Tibial nerve (tissue), 4 donors: ENCODE data around the gene TNK2. TPM values are rescaled to one million over a fixed set of nuclear protein-coding genes. Genes with fewer than 3 reads are reported as not detected.
"Not testable (repeated sequence)": the region's sequence is repeated elsewhere in the genome, so short reads cannot be mapped to it uniquely, and the experiment has no call there.

Experiments used
- DNase-seq, 2 donors: peaks; one replicate each; pipeline ENCODE4 v3.0.0-alpha.2; 2019; ENCODE audit warnings: low spot score in 2 of 2
- H3K27ac ChIP-seq, 4 donors: fragments of 200-600 bp; sonication (generic) in 3 of 4; one replicate each; pipeline ENCODE4 v1.5.1; 2017 to 2019; ENCODE audit warnings: mild to moderate bottlenecking in 1 of 4
- H3K27me3 ChIP-seq, 2 donors: fragments of 200-600 bp; sonication (generic) in 1 of 2; one replicate each; pipeline versions ENCODE4 v1.5.1 to v1.6.0; 2017 to 2019
- H3K36me3 ChIP-seq, 3 donors: fragments of 200-600 bp; sonication (generic); one replicate each; pipeline ENCODE4 v1.5.1; 2018 to 2019
- H3K4me1 ChIP-seq, 4 donors: fragments of 200-600 bp; sonication (generic) in 3 of 4; one replicate each; pipeline ENCODE4 v1.5.1; 2017 to 2019
- H3K4me3 ChIP-seq, 4 donors: fragments of 200-600 bp; sonication (generic) in 3 of 4; one replicate each; pipeline ENCODE4 v1.5.1; 2017 to 2019; ENCODE audit warnings: mild to moderate bottlenecking in 1 of 4, moderate library complexity in 1 of 4
- H3K9me3 ChIP-seq, 4 donors: fragments of 200-600 bp; sonication (generic) in 3 of 4; one replicate each; pipeline ENCODE4 v1.5.1; 2017 to 2019
- EP300 ChIP-seq, 2 donors: sonication (generic); formaldehyde crosslinking; IDR thresholded peaks; one replicate each; pipeline ENCODE4 v1.6.1; 2017; ENCODE audit warnings: antibody characterized with exemption in 2 of 2, mild to moderate bottlenecking in 1 of 2
- POLR2A ChIP-seq, 2 donors: fragments of 450-650 bp; IDR thresholded peaks; one replicate each; pipeline ENCODE4 v1.6.1; 2017; ENCODE audit warnings: antibody characterized with exemption in 2 of 2, mild to moderate bottlenecking in 2 of 2, moderate library complexity in 2 of 2
- WGBS, 2 donors: methylation state at CpG; one replicate each; pipeline ENCODE4 v1.1.5; 2018; 5-methylcytosine and 5-hydroxymethylcytosine counted together
- total RNA-seq, 4 donors: library from RNA; depleted of rRNA; stranded (reverse); fragments of >200 nt; gene quantifications; one replicate each; pipeline ENCODE4 v1.1.0, GENCODE V29; 2016
- TF ChIP-seq, protein P1 (sequence below), 5 experiments: fragments of 200-600 bp in 3 of 5; fragments of 450-650 bp in 2 of 5; sonication (generic) in 3 of 5; IDR thresholded peaks; one replicate each; pipeline ENCODE4 v1.5.1; 2016 to 2019; ENCODE audit warnings: antibody characterized with exemption in 5 of 5, mild to moderate bottlenecking in 3 of 5, moderate library complexity in 2 of 5

TNK2 gene
- total RNA-seq, 4 donors from 2014 or later = 22.2 to 81.9 (median 34.0) TPM

DNA sequence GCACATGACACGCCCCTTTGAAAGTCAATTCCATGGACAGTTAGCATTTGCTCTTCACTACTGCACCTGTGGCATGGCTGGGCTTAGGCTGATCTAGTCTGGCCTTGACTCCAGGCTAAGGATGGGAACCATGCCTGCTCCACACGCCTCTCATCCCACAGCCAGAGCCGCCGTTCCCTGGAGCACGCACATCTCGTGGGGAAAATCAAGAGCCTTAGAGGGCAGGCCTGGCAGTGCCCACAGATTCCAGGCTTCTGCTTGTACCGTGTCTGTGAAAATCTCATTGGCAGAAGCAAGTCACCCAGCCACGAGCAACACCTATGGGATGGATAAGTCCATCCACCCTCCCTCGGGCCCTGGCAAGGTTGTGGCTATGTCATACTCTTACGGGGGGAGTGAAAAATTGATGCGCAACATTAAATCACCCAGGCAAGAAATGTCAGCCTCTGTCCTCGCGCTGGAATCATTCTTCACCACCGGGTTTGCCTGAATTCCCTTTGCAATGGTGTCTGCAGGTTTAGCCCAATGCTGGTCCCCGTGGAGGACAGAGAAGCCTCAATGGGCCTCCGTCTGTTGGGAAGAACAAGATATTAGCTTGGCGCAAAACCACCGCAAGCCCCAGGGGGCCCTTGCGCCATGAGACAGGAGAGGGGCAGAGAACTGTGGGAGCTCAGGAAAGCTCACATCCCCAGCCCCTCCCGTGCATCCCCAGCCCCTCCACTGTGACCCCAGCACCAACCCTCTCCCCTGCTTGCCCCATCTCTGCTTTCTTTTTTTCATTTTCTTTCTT is 38.8 kb upstream of the TNK2 start:
- not testable (repeated sequence) for H3K9me3 ChIP-seq, DNase-seq, H3K27me3 ChIP-seq, H3K4me3 ChIP-seq, H3K27ac ChIP-seq, H3K4me1 ChIP-seq
- 88 to 96% methylated on average over 8 to 20 of the region's 20 CpGs for WGBS, 2 donors
- H3K36me3 ChIP-seq = peaks cover 0 to 21% (median 0%) of the 10 kb centered on the region in 3 donors

DNA sequence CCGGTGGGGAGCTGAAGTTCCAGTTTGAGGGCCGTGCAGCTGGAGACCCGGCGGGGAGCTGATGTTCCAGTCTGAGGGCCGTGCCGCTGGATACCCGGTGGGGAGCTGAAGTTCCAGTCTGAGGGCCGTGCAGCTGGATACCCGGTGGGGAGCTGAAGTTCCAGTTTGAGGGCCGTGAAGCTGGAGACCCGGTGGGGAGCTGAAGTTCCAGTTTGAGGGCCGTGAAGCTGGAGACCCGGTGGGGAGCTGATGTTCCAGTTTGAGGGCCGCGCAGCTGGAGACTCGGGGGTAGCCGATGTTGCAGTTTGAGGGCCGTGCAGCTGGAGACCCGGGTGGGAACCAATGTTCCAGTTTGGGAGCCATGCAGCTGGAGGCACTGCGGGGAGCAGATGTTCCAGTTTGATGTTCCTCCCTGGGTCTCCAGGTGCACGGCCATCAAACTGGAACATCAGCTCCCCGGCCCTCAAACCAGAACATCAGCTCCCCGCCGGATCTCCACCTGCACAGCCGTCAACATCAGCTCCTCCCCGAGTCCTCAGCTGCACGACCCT is 33.0 kb upstream of the TNK2 start:
- not testable (repeated sequence) for H3K4me1 ChIP-seq, H3K9me3 ChIP-seq, DNase-seq, H3K27ac ChIP-seq, H3K4me3 ChIP-seq, H3K27me3 ChIP-seq
- WGBS, 2 donors = 92 to 94% methylated on average over 24 to 26 of the region's 27 CpGs
- H3K36me3 ChIP-seq = peaks cover 0 to 14% (median 5%) of the 10 kb centered on the region in 3 donors

DNA sequence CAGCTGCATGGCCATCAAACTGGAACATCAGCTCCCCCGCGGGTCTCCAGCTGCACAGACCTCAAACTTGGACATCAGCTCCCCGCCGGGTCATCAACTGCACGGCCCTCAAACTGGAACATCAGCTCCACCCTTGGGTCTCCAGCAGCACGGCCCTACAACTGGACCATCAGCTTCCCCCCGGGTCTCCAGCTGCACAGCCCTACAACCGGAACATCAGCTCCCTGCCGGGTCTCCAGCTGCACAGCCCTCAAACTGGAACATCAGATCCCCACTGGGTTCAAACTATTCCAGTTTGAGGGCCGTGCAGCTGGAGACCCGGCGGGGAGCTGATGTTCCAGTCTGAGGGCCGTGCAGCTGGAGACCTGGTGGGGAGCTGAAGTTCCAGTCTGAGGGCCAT is 32.5 kb upstream of the TNK2 start:
- not testable (repeated sequence) for H3K27ac ChIP-seq, H3K27me3 ChIP-seq, H3K4me3 ChIP-seq, H3K4me1 ChIP-seq, DNase-seq, H3K9me3 ChIP-seq
- H3K36me3 ChIP-seq = peaks cover 0 to 14% (median 5%) of the 10 kb centered on the region in 3 donors
- WGBS, 2 donors = 82 to 87% methylated on average over 13 of the region's 13 CpGs

DNA sequence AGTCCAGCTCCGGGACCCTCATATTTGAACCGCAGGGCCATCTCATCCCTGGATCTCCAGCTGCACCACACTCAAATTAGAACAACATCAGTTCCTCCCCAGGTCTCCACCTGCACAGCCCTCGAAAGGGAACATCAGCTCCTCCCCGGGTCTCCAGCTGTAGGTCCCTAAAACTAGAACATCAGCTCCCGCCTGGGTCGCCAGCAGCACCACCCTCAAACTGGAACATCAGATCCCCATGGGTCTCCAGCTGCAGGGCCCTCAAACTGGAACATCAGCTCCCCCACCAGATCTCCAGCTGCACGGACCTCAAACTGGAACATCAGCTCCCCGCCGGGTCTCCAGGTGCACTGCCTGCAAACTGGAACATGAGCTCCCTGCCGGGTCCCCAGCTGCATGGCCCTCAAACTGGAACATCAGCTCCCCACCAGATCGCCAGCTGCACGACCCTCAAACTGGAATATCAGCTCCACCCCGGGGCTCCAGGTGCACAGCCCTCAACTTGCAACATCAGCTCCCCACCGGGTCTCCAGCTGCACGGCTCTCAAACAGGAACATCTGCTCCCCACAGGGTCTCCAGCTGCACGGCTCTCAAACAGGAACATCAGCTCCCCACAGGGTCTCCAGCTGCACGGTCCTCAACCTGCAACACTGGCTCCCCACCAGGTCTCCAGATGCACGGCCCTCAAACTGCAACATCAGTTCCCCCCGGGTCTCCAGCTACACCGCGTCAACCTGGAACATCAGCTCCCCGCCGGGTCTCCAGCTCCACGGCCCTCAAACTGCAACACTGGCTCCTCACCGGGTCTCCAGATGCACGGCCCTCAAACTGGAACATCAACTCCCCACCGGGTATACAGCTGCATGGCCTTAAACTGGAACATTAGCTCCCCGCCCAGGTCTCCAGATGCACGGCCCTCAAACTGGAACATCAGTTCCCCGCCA is 31.4 kb upstream of the TNK2 start:
- not testable (repeated sequence) for DNase-seq, H3K4me3 ChIP-seq, H3K9me3 ChIP-seq, H3K4me1 ChIP-seq, H3K27ac ChIP-seq, H3K27me3 ChIP-seq
- H3K36me3 ChIP-seq = peaks cover 0 to 14% (median 5%) of the 10 kb centered on the region in 3 donors
- WGBS, 2 donors = 88 to 92% methylated on average over 24 of the region's 30 CpGs

DNA sequence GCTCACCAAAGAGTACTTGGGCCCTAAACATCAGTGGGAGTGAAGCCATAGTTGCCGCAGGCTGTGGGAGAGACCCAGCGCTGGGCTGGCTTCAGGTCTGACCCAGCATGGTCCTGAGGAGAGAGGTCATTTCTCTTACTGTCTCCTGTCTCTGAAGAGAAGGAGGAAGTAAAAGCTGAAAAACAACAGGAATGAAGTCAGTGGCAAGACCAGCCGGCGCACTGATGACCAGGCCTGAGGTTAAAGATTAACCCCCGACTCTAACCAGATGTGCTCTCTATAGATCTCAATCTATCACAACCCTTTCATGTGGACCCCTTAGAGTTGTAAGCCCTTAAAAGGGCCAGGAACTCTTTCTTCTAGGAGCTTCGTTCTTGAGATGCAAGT is 24.7 kb upstream of the TNK2 start:
- DNase-seq, H3K27ac ChIP-seq, H3K9me3 ChIP-seq, H3K27me3 ChIP-seq, H3K36me3 ChIP-seq, H3K4me3 ChIP-seq: not testable (repeated sequence)
- WGBS, 2 donors = 87 to 94% methylated on average over 6 of the region's 6 CpGs
- H3K4me1 ChIP-seq = peaks cover 0 to 15% (median 0%) of the 10 kb centered on the region in 4 donors

DNA sequence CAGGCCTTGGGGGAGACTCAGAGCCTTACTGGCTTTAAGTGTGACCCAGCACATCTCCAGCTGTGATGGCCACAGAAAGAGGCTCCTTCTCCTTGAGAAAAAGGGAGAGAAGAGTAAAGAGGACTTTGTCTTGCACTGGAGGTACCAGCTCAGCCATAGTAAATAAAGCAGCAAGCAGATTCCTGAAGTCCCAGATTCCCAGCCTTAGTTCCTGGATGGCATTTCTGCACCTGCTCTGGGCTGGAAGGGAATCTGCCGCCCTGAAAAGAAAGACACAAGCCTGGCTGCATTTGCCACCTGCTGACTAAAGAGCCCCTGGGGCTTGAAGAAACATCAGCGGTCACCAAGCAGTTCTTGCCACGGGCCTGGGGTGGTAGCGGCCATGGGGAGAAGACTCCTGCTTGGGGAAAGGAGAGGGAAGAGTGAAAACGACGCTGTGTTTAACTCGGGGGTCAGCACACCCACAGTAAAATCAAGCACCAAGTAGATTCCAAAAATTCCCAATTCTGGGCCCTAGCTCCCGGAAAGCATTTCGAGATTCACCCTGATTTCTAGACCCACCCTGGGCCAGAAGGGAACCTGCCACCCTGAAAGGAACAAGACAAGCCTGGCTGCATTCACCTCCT is 24.2 kb upstream of the TNK2 start:
- H3K4me1 ChIP-seq = peaks cover 0 to 15% (median 0%) of the 10 kb centered on the region in 4 donors
- DNase-seq = no peak
- no peak overlapping the region for H3K4me3 ChIP-seq
- peaks cover 0 to 2% of the 10 kb centered on the region in 2 donors for H3K27me3 ChIP-seq
- no peaks in the 10 kb centered on the region for H3K9me3 ChIP-seq
- H3K27ac ChIP-seq = peak overlapping the region in 2 of 4 donors; percentile 13 to 29
- H3K36me3 ChIP-seq = no peaks in the 10 kb centered on the region
- TF ChIP-seq EP300 (IDR thresholded peaks at IDR 0.05) (no peak), POLR2A (IDR thresholded peaks at IDR 0.05) (no peak)
- TF ChIP-seq, protein P1, sequence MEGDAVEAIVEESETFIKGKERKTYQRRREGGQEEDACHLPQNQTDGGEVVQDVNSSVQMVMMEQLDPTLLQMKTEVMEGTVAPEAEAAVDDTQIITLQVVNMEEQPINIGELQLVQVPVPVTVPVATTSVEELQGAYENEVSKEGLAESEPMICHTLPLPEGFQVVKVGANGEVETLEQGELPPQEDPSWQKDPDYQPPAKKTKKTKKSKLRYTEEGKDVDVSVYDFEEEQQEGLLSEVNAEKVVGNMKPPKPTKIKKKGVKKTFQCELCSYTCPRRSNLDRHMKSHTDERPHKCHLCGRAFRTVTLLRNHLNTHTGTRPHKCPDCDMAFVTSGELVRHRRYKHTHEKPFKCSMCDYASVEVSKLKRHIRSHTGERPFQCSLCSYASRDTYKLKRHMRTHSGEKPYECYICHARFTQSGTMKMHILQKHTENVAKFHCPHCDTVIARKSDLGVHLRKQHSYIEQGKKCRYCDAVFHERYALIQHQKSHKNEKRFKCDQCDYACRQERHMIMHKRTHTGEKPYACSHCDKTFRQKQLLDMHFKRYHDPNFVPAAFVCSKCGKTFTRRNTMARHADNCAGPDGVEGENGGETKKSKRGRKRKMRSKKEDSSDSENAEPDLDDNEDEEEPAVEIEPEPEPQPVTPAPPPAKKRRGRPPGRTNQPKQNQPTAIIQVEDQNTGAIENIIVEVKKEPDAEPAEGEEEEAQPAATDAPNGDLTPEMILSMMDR (IDR thresholded peaks at IDR 0.05) = no peak
- 79 to 96% methylated on average over 9 of the region's 9 CpGs for WGBS, 2 donors

DNA sequence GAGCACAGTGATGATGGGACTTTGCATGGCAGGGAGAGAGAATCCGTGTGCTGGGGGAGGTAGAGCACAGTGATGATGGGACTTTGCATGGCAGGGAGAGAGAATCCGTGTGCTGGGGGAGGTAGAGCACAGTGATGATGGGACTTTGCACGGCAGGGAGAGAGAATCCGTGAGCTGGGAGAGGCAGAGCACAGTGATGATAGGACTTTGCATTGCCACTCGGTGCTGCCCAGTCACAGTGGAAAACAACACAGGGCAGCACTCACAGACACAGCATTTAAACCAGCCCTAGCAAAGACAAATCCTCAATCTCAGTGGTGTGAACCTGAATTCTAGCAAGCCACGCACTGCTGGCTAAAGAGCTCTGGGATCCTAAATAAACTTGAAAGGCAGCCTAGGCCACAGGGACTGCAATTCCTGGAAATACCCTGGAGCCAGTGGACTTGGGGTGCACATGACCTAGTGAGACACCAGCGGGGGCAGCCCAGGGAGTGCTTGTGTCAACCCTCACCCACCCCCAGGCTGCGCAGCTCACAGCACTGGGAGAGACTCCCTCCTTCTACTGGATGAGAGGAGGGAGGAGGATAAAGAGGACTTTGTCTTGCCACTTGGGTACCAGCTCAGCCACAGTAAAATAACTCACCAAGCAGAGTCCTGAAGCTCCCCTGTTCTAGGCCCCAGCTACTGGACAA is 23.4 kb upstream of the TNK2 start:
- Histone ChIP-seq H3K27me3 (peaks cover 0 to 2% of the 10 kb centered on the region in 2 donors), H3K4me3 (no peak overlapping the region), H3K4me1 (peaks cover 0 to 15% (median 0%) of the 10 kb centered on the region in 4 donors), H3K36me3 (no peaks in the 10 kb centered on the region), H3K27ac (peak overlapping the region in 2 of 4 donors; percentile 13 to 29), H3K9me3 (no peaks in the 10 kb centered on the region)
- no peak for DNase-seq
- 51 to 58% methylated on average over 7 to 8 of the region's 8 CpGs for WGBS, 2 donors
- TF ChIP-seq EP300 (IDR thresholded peaks at IDR 0.05) (no peak), POLR2A (IDR thresholded peaks at IDR 0.05) (no peak)
- TF ChIP-seq, protein P1 (IDR thresholded peaks at IDR 0.05) = no peak
